ENCODE results near the gene DYNC2H1. TPM values are rescaled to one million over a fixed set of nuclear protein-coding genes. Genes with fewer than 3 reads are reported as not detected.
"Not testable (repeated sequence)": the region's sequence is repeated elsewhere in the genome, so short reads cannot be mapped to it uniquely, and the experiment has no call there.

Gene DYNC2H1
- total RNA-seq, 1 experiment from 2014 or later: 44.0 TPM

- BruUV-seq (replicated peaks): no TSS peak
- no peak overlapping the region for H3K4me3 ChIP-seq (ENCODE audit: low read depth, low read length, poor library complexity, severe bottlenecking)
- ChIA-PET CTCF (interaction anchor here (0.6 kb wide), 1 partner anchor 1302 kb away, joined by 3 read pairs; no protein-coding TSS in a partner anchor), POLR2A (ENCODE audit: low non-redundant PET) (no interaction called here)
- no peak for TF ChIP-seq EZH2 (IDR thresholded peaks at IDR 0.05; ENCODE audit: borderline replicate concordance, low read depth, low read length, poor library complexity, severe bottlenecking)
- TF ChIP-seq CTCF (conservative IDR thresholded peaks at IDR 0.05; ENCODE audit: low read depth, low read length): no peak
- no peak for DNase-seq (ENCODE audit: low spot score)
- no peaks in the 10 kb centered on the region for H3K27me3 ChIP-seq (replicated peaks; ENCODE audit: insufficient read depth, low read depth, low read length, poor library complexity)
- no peaks in the 10 kb centered on the region for H3K36me3 ChIP-seq (ENCODE audit: insufficient read depth, low read length, poor library complexity, severe bottlenecking)
- H3K4me1 ChIP-seq (ENCODE audit: insufficient read depth, low read length, poor library complexity, severe bottlenecking): no peaks in the 10 kb centered on the region
- intact Hi-C loops (cut with micrococcal nuclease; ENCODE audit: unreplicated experiment): no loop called here
- H3K9me3 ChIP-seq (ENCODE audit: low read depth, low read length, poor library complexity, severe bottlenecking): peaks cover 9% of the 10 kb centered on the region
- H3K27ac ChIP-seq (ENCODE audit: low read depth, low read length, poor library complexity, severe bottlenecking): no peak overlapping the region
Measured at GRCh38 chr11:103370076-103370475, 260.9 kb downstream of the DYNC2H1 start.

- no peak overlapping the region for H3K4me3 ChIP-seq (ENCODE audit: low read depth, low read length, poor library complexity, severe bottlenecking)
Measured at GRCh38 chr11:103372906-103373305, 263.7 kb downstream of the DYNC2H1 start.

DNA sequence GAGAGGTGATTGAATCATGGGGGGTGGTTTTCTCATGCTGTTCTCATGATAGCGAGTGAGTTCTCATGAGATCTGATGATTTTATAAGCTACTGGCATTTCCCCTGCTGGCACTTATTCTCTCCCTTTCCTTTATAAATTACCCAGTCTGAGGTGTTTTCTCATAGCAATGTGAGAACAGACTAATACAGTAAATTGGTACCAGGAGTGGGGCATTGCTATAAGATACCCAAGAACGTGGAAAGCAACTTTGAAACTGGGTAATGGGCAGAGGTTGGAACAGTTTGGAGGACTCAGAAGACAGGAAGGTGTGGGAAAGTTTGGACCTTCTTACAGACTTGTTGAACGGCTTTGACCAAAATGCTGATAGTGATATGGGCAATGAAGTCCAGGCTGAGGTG, 265.0 kb downstream of the DYNC2H1 start:
- H3K4me1 ChIP-seq (ENCODE audit: insufficient read depth, low read length, poor library complexity, severe bottlenecking); H3K27me3 ChIP-seq (replicated peaks; ENCODE audit: insufficient read depth, low read depth, low read length, poor library complexity); BruUV-seq (replicated peaks); CTCF ChIA-PET; H3K27ac ChIP-seq (ENCODE audit: low read depth, low read length, poor library complexity, severe bottlenecking); POLR2A ChIA-PET (ENCODE audit: low non-redundant PET); DNase-seq (ENCODE audit: low spot score); intact Hi-C loops (cut with micrococcal nuclease; ENCODE audit: unreplicated experiment); H3K4me3 ChIP-seq (ENCODE audit: low read depth, low read length, poor library complexity, severe bottlenecking); H3K36me3 ChIP-seq (ENCODE audit: insufficient read depth, low read length, poor library complexity, severe bottlenecking): not testable (repeated sequence)
- H3K9me3 ChIP-seq (ENCODE audit: low read depth, low read length, poor library complexity, severe bottlenecking): peaks cover 14% of the 10 kb centered on the region

More at GRCh38 chr11:103372906-103373305, 263.7 kb downstream of the DYNC2H1 start:
- TF ChIP-seq EZH2 (IDR thresholded peaks at IDR 0.05; ENCODE audit: borderline replicate concordance, low read depth, low read length, poor library complexity, severe bottlenecking) (no peak), CTCF (conservative IDR thresholded peaks at IDR 0.05; ENCODE audit: low read depth, low read length) (no peak)
- no TSS peak for BruUV-seq (replicated peaks)
- intact Hi-C loops (cut with micrococcal nuclease; ENCODE audit: unreplicated experiment): no loop called here
- DNase-seq (ENCODE audit: low spot score): no peak
- no peaks in the 10 kb centered on the region for H3K36me3 ChIP-seq (ENCODE audit: insufficient read depth, low read length, poor library complexity, severe bottlenecking)
- H3K9me3 ChIP-seq (ENCODE audit: low read depth, low read length, poor library complexity, severe bottlenecking): peaks cover 14% of the 10 kb centered on the region
- ChIA-PET POLR2A (ENCODE audit: low non-redundant PET) (no interaction called here), CTCF (no interaction called here)
- H3K27ac ChIP-seq (ENCODE audit: low read depth, low read length, poor library complexity, severe bottlenecking): no peak overlapping the region
- H3K27me3 ChIP-seq (replicated peaks; ENCODE audit: insufficient read depth, low read depth, low read length, poor library complexity): no peaks in the 10 kb centered on the region
- H3K4me1 ChIP-seq (ENCODE audit: insufficient read depth, low read length, poor library complexity, severe bottlenecking): no peaks in the 10 kb centered on the region

- no peak for DNase-seq (ENCODE audit: low spot score)
- Histone ChIP-seq H3K9me3 (ENCODE audit: low read depth, low read length, poor library complexity, severe bottlenecking) (peaks cover 14% of the 10 kb centered on the region), H3K36me3 (ENCODE audit: insufficient read depth, low read length, poor library complexity, severe bottlenecking) (no peaks in the 10 kb centered on the region), H3K4me3 (ENCODE audit: low read depth, low read length, poor library complexity, severe bottlenecking) (no peak overlapping the region), H3K27ac (ENCODE audit: low read depth, low read length, poor library complexity, severe bottlenecking) (no peak overlapping the region), H3K27me3 (replicated peaks; ENCODE audit: insufficient read depth, low read depth, low read length, poor library complexity) (no peaks in the 10 kb centered on the region), H3K4me1 (ENCODE audit: insufficient read depth, low read length, poor library complexity, severe bottlenecking) (no peaks in the 10 kb centered on the region)
- no TSS peak for BruUV-seq (replicated peaks)
- intact Hi-C loops (cut with micrococcal nuclease; ENCODE audit: unreplicated experiment): no loop called here
- CTCF ChIA-PET: no interaction called here
- POLR2A ChIA-PET (ENCODE audit: low non-redundant PET): no interaction called here
- no peak for TF ChIP-seq EZH2 (IDR thresholded peaks at IDR 0.05; ENCODE audit: borderline replicate concordance, low read depth, low read length, poor library complexity, severe bottlenecking)
- TF ChIP-seq CTCF (conservative IDR thresholded peaks at IDR 0.05; ENCODE audit: low read depth, low read length): no peak
Measured at GRCh38 chr11:103378931-103379330, 269.7 kb downstream of the DYNC2H1 start.

Data from A673 (cell line).